Mesenchymal stem cell (in vitro differentiated cells and primary cell): ENCODE data around the gene C16orf96.

Source experiments
- DNase-seq: peaks from one replicate; pipeline ENCODE4 v3.0.0-alpha.2; 2013
- H2AFZ ChIP-seq: one replicate; pipeline ENCODE4 v1.6.1; 2013; ENCODE audit warnings: low read depth, mild to moderate bottlenecking, control low read depth, inconsistent platforms, low read length, moderate library complexity
- H2AK5ac ChIP-seq: 2 replicates; pipeline ENCODE4 v1.6.1; 2013; ENCODE audit warnings: low read length, moderate library complexity, mild to moderate bottlenecking, inconsistent platforms; ENCODE audit not compliant: severe bottlenecking
- H2BK120ac ChIP-seq: one replicate; pipeline ENCODE4 v1.6.1; 2013; ENCODE audit warnings: low read depth, mild to moderate bottlenecking, inconsistent platforms, low read length, moderate library complexity
- H2BK12ac ChIP-seq, 2 experiments: one replicate each; pipeline ENCODE4 v1.6.1; 2013; ENCODE audit warnings: inconsistent platforms in 2 of 2, low read length in 2 of 2, mild to moderate bottlenecking in 2 of 2, moderate library complexity in 2 of 2, control low read depth in 1 of 2
- H2BK15ac ChIP-seq: one replicate; pipeline ENCODE4 v1.6.1; 2013; ENCODE audit warnings: mild to moderate bottlenecking, low read depth, inconsistent platforms; ENCODE audit not compliant: poor library complexity, severe bottlenecking
- H2BK5ac ChIP-seq: 2 replicates; pipeline ENCODE4 v1.6.1; 2013; ENCODE audit warnings: low read depth, mild to moderate bottlenecking, low read length, control low read depth, inconsistent platforms; ENCODE audit not compliant: poor library complexity, severe bottlenecking
- H3K14ac ChIP-seq, 2 experiments: one replicate each; pipeline ENCODE4 v1.6.1; 2013; ENCODE audit warnings: inconsistent platforms in 2 of 2, low read length in 2 of 2, control low read depth in 1 of 2, mild to moderate bottlenecking in 1 of 2, moderate library complexity in 1 of 2
- H3K18ac ChIP-seq, 2 experiments: one replicate each; pipeline ENCODE4 v1.6.1; 2013; ENCODE audit warnings: inconsistent platforms in 2 of 2, low read length in 2 of 2, control low read depth in 1 of 2, low read depth in 1 of 2, mild to moderate bottlenecking in 1 of 2
- H3K23ac ChIP-seq, 2 experiments: one replicate each; pipeline ENCODE4 v1.6.1; 2013; ENCODE audit warnings: inconsistent platforms in 2 of 2, low read length in 2 of 2, mild to moderate bottlenecking in 2 of 2, moderate library complexity in 2 of 2, control low read depth in 1 of 2
- H3K27ac ChIP-seq: 2 replicates; pipeline ENCODE4 v1.5.1; 2013; ENCODE audit warnings: mild to moderate bottlenecking, moderate library complexity, low read length, control low read depth, inconsistent platforms; ENCODE audit not compliant: poor library complexity, severe bottlenecking
- H3K27me3 ChIP-seq, 2 experiments: 2 replicates each; pipeline versions ENCODE4 v1.6.1 to v1.7.0; 2013; ENCODE audit warnings: low read length in 2 of 2, mild to moderate bottlenecking in 2 of 2, moderate library complexity in 2 of 2, control low read depth in 1 of 2, inconsistent platforms in 1 of 2; ENCODE audit not compliant: control insufficient read depth in 1 of 2, insufficient read depth in 1 of 2
- H3K36me3 ChIP-seq, 2 experiments: 2 replicates each; pipeline versions ENCODE4 v1.6.1 to v1.7.0; 2013; ENCODE audit warnings: low read length in 2 of 2, control low read depth in 1 of 2, inconsistent platforms in 1 of 2, low read depth in 1 of 2, mild to moderate bottlenecking in 1 of 2; ENCODE audit not compliant: insufficient read depth in 2 of 2, control insufficient read depth in 1 of 2
- H3K4ac ChIP-seq, 2 experiments: one replicate each; pipeline ENCODE4 v1.6.1; 2013; ENCODE audit warnings: inconsistent platforms in 2 of 2, low read length in 2 of 2, mild to moderate bottlenecking in 2 of 2, moderate library complexity in 2 of 2, control low read depth in 1 of 2, low read depth in 1 of 2
- H3K4me1 ChIP-seq: 2 replicates; pipeline ENCODE4 v1.6.1; 2013; ENCODE audit warnings: low read depth, low read length, control low read depth; ENCODE audit not compliant: control insufficient read depth, insufficient read depth
- H3K4me2 ChIP-seq: 2 replicates; pipeline ENCODE4 v1.6.1; 2013; ENCODE audit warnings: low read length, mild to moderate bottlenecking, inconsistent platforms; ENCODE audit not compliant: poor library complexity, severe bottlenecking
- H3K4me3 ChIP-seq, 2 experiments: 2 replicates each; pipeline versions ENCODE4 v1.5.1 to v1.7.0; 2013; ENCODE audit warnings: low read length in 2 of 2, mild to moderate bottlenecking in 2 of 2, control low read depth in 1 of 2, low read depth in 1 of 2; ENCODE audit not compliant: insufficient read depth in 1 of 2
- H3K79me1 ChIP-seq: replicated peaks from 2 replicates; pipeline ENCODE4 v1.6.1; 2013; ENCODE audit warnings: mild to moderate bottlenecking, control low read depth, low read length, inconsistent platforms; ENCODE audit not compliant: poor library complexity, severe bottlenecking
- H3K9ac ChIP-seq: 2 replicates; pipeline ENCODE4 v1.7.0; 2013; ENCODE audit warnings: mild to moderate bottlenecking, low read length, moderate library complexity
- H3K9me3 ChIP-seq: 2 replicates; pipeline ENCODE4 v1.7.0; 2013; ENCODE audit warnings: mild to moderate bottlenecking, low read length; ENCODE audit not compliant: control insufficient read depth
- H4K8ac ChIP-seq: one replicate; pipeline ENCODE4 v1.6.1; 2013; ENCODE audit warnings: inconsistent platforms, mild to moderate bottlenecking, low read length, moderate library complexity
- H4K91ac ChIP-seq: one replicate; pipeline ENCODE4 v1.6.1; 2013; ENCODE audit warnings: mild to moderate bottlenecking, low read length, inconsistent platforms
- WGBS: methylation state at CpG from one replicate; pipeline ENCODE4 v1.1.7; 2013; ENCODE audit warnings: mixed read lengths; 5-methylcytosine and 5-hydroxymethylcytosine counted together

C16orf96 gene

GRCh38 chr16:4614571-4615383, 58.6 kb downstream of the C16orf96 start, which contains the start of gene UBALD1:
UBALD1 (minus strand) TSS chr16:4614888; CDS start chr16:4614797, 91 bp downstream.
- Histone ChIP-seq H2BK120ac (peak within 1 kb of the TSS; percentile 90), H2BK12ac (peak within 1 kb of the TSS; percentile 93 to 98), H3K27me3 (no peaks in the 10 kb centered on the region), H3K4me2 (peak within 1 kb of the TSS; percentile 84), H3K27ac (peak within 1 kb of the TSS; percentile 76), H3K9me3 (no peaks in the 10 kb centered on the region), H3K9ac (peak within 1 kb of the TSS; percentile 89), H3K14ac (peak within 1 kb of the TSS; percentile 87 to 89), H4K8ac (peak within 1 kb of the TSS; percentile 97), H3K4ac (peak within 1 kb of the TSS; percentile 92 to 94), H3K36me3 (peaks cover 0 to 23% of the 10 kb centered on the region in 2 experiments), H3K4me3 (peak within 1 kb of the TSS; percentile 95 to 97), H3K18ac (peak within 1 kb of the TSS; percentile 94 to 96), H4K91ac (peak within 1 kb of the TSS; percentile 96), H2AFZ (peak within 1 kb of the TSS; percentile 89), H3K4me1 (peaks cover 57% of the 10 kb centered on the region), H2AK5ac (peak within 1 kb of the TSS; percentile 40), H3K79me1 (peaks cover 24% of the 10 kb centered on the region), H3K23ac (peak within 1 kb of the TSS in 1 of 2 experiments; percentile 98), H2BK5ac (peak within 1 kb of the TSS; percentile 89), H2BK15ac (peak within 1 kb of the TSS; percentile 97)
- DNase-seq: peak; percentile 93
- 16% methylated on average over 100 of the region's 100 CpGs for WGBS

DNA sequence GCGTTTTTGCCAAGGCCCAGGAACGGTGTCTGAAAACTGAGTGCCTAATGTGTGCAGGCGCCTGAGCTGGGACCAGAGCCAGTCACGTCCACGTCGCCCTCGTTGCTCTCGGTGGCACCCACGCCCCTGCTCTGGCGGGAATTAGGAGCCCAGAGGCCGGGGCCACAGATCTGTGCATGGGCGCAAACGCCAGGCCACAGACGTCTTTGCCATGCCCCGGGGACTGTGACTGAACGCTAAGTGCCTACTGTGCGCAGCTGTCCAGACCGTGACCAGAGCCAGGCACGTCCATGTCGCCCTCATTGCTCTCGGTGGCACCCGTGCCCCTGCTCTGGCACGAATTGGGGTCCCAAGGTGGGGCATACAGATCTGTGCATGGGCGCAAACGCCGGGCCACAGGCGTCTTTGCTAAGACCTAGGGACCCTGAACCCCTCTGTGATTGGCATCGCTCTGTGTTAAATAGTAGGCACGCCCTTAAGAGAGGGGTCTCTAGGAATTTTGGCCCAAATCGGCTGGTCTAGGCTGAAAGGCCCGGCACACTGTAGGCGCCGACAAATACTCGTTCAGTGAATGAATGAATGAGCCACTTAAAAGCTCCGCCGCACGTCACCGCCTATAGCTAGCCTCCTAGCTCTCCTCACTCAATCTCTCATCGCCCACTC, 59.4 kb downstream of the C16orf96 start:
- Histone ChIP-seq H3K14ac (peak overlapping the region in 1 of 2 experiments; percentile 36), H3K36me3 (peaks cover 0 to 16% of the 10 kb centered on the region in 2 experiments), H3K27ac (peak overlapping the region; percentile 76), H3K9me3 (no peaks in the 10 kb centered on the region), H3K4me1 (peaks cover 50% of the 10 kb centered on the region), H4K8ac (peak overlapping the region; percentile 100), H3K9ac (peak overlapping the region; percentile 89), H3K23ac (no peak overlapping the region), H2AFZ (peak overlapping the region; percentile 95), H2BK5ac (peak overlapping the region; percentile 57), H3K4me2 (peak overlapping the region; percentile 84), H3K27me3 (no peaks in the 10 kb centered on the region), H2AK5ac (peak overlapping the region; percentile 40), H3K4me3 (peak overlapping the region; percentile 32 to 95), H3K79me1 (peaks cover 17% of the 10 kb centered on the region), H3K4ac (peak overlapping the region; percentile 29 to 87), H2BK15ac (no peak overlapping the region), H4K91ac (peak overlapping the region; percentile 95), H2BK12ac (peak overlapping the region; percentile 93 to 98), H3K18ac (peak overlapping the region; percentile 78 to 96), H2BK120ac (peak overlapping the region; percentile 42)
- WGBS: 94% methylated on average over 39 of the region's 39 CpGs
- DNase-seq: no peak

DNA sequence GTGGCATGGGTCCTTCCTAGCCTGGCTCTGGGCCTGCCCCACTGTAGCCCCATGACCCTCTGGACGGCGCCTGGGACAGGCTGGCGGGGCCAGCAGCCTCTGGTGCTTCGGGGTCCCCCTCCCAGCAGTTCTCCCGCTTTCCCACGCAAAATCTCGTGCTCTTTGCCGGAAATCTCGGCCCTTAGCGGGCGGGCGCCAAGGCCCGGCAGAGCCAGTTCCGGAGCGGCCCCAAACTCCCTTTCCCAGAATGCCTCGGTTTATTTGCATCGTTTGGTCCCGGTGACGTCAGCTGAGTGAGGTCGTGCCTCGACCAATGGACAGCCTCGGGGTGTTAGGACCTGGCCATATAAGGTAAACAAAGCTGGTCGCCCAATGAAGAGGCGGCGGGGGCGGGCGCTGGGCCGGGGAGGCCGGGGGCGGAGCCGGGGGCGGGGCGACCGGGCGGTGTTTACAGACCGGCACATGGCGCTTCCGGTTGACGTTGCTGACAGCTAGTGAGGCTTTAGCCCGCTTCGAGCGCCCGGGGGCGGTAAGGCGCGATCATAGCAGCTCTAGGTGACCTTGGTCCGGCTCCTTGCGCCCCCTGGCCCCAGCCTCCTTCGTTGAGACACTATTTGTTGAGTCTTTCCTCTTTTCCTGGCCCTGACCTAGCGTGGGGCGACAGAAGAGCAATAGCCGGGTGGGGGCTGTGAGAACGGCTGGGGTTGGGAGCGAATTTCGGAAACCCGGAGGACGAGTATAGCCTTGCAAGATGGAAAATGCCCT, 60.1 kb downstream of the C16orf96 start:
- Histone ChIP-seq H4K91ac (peak overlapping the region; percentile 95), H3K23ac (peak overlapping the region in 1 of 2 experiments; percentile 6), H3K27ac (peak overlapping the region; percentile 95), H3K9me3 (no peaks in the 10 kb centered on the region), H3K4ac (peak overlapping the region; percentile 29 to 87), H2BK15ac (peak overlapping the region; percentile 96), H4K8ac (peak overlapping the region; percentile 100), H2AK5ac (peak overlapping the region; percentile 75), H3K18ac (peak overlapping the region; percentile 88 to 94), H2BK120ac (peak overlapping the region; percentile 42), H3K9ac (peak overlapping the region; percentile 98), H3K79me1 (peaks cover 11% of the 10 kb centered on the region), H3K4me3 (peak overlapping the region; percentile 60 to 95), H3K36me3 (peaks cover 0 to 10% of the 10 kb centered on the region in 2 experiments), H3K27me3 (no peaks in the 10 kb centered on the region), H2BK12ac (peak overlapping the region; percentile 78 to 93), H3K4me1 (peaks cover 42% of the 10 kb centered on the region), H2AFZ (peak overlapping the region; percentile 95), H2BK5ac (peak overlapping the region; percentile 92), H3K4me2 (peak overlapping the region; percentile 84), H3K14ac (peak overlapping the region in 1 of 2 experiments; percentile 36)
- DNase-seq: peak; percentile 100
- 2% methylated on average over 55 of the region's 57 CpGs for WGBS
